Measurements from ENCODE around the gene MOSPD2.

DNA sequence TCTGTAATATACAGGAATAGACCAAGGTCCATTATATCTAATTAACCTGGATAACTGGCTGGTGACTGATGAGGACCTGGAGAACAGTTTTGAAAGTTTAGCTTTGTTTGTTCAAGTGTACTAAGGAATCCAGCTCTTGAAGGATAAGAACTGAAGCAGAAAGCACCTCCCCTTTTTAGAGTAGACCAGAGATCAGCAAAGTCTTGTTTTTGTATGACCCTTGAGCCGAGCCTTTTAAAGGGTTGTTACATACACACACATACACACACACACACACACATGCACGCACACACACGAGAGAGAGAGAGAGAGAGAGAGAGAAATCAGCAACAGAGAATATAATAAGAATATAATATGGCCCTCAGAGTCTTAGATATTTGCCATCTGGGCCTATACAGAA, 13.0 kb downstream of the MOSPD2 start:
- TF ChIP-seq POLR2A (IDR thresholded peaks at IDR 0.05; ENCODE audit: low read depth, low read length) (no peak), TAF1 (IDR thresholded peaks at IDR 0.05; ENCODE audit: low read depth, low read length) (no peak), PAX5 (IDR thresholded peaks at IDR 0.05; ENCODE audit: insufficient read depth, low read length, severe bottlenecking) (no peak)

All from GM12891 (cell line).